BJ (cell line): Measurements from ENCODE around the gene SETD2. TPM values are rescaled to one million over a fixed set of nuclear protein-coding genes. Genes with fewer than 3 reads are reported as not detected.

ENCODE experiments used
- CTCF ChIA-PET: fragments of 350-600 bp; formaldehyde crosslinking; extraction: SDS; loops from one replicate; lab custom pipeline; 2021; ENCODE audit warnings: antibody characterized with exemption, inconsistent platforms; lab: Yijun Ruan, JAX
- POLR2A ChIA-PET: fragments of 300-600 bp; sonication (Branson Sonifier 250); formaldehyde crosslinking; extraction: SDS; loops from one replicate; lab custom pipeline; 2021; ENCODE audit warnings: antibody characterized with exemption; lab: Charles Lee
- DNase-seq: peaks from one replicate; pipeline ENCODE4 v3.0.0-alpha.2; 2011; ENCODE audit warnings: low read depth
- H3K27me3 ChIP-seq: 2 replicates; pipeline ENCODE4 v1.6.0; 2011; ENCODE audit warnings: low read length; ENCODE audit not compliant: control insufficient read depth, insufficient read depth
- H3K36me3 ChIP-seq: 2 replicates; pipeline ENCODE4 v1.5.1; 2011; ENCODE audit warnings: low read length; ENCODE audit not compliant: control insufficient read depth, insufficient read depth
- H3K4me3 ChIP-seq: 2 replicates; pipeline ENCODE4 v1.5.1; 2011; ENCODE audit warnings: low read depth, mild to moderate bottlenecking, control low read depth, low read length
- CTCF ChIP-seq: IDR thresholded peaks from 2 replicates; pipeline ENCODE4 v1.5.1; 2011; ENCODE audit warnings: low read depth, mild to moderate bottlenecking, control low read depth, inconsistent platforms, low read length, moderate library complexity; ENCODE audit not compliant: insufficient read depth
- polyA plus RNA-seq: library from polyadenylated mRNA; depleted of rRNA; stranded (reverse); fragments of >200 nt; gene quantifications from 2 replicates; pipeline ENCODE4 v1.2.3, GENCODE V29; 2011

The SETD2 gene
- polyA plus RNA-seq, 1 experiment, result 12.9 TPM

DNA sequence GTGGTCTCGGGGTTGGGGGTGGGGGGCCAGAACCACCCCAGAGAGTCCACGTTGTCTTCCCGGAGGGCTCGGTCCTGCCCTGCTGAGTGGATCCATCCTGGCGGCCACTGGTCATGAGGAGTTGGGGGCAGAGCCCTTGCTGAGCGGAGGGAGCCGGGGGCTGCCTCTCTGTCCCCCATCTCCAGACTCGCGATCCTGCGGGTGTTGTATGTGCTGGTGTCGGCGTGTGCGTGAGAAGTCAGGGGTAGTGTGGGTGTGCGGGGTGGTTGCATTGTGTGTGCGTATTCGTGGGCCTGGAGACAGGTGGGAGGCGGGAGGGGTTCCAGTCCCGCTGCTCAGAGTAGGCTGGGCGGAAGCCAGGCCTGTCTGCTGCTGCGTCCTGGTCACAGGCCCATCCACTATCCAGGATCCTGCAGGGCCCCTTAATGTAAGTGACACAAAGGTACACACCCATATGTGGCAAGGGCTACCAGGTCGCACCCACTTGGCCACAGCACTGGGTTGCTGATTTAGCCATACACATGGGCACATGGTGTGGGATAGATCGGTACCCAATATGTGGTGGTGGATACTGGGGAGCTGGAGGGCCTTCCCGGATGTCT is 153.7 kb downstream of the SETD2 start:
- Histone ChIP-seq H3K36me3 (peaks cover 8% of the 10 kb centered on the region), H3K27me3 (no peaks in the 10 kb centered on the region), H3K4me3 (peak overlapping the region; percentile 55)
- no peak for DNase-seq
- POLR2A ChIA-PET, result no interaction called here
- CTCF ChIA-PET, result interaction anchor here (1.5 kb wide), 1 partner anchor 101 kb away, joined by 5 read pairs; no protein-coding TSS in a partner anchor
- no peak for TF ChIP-seq CTCF

DNA sequence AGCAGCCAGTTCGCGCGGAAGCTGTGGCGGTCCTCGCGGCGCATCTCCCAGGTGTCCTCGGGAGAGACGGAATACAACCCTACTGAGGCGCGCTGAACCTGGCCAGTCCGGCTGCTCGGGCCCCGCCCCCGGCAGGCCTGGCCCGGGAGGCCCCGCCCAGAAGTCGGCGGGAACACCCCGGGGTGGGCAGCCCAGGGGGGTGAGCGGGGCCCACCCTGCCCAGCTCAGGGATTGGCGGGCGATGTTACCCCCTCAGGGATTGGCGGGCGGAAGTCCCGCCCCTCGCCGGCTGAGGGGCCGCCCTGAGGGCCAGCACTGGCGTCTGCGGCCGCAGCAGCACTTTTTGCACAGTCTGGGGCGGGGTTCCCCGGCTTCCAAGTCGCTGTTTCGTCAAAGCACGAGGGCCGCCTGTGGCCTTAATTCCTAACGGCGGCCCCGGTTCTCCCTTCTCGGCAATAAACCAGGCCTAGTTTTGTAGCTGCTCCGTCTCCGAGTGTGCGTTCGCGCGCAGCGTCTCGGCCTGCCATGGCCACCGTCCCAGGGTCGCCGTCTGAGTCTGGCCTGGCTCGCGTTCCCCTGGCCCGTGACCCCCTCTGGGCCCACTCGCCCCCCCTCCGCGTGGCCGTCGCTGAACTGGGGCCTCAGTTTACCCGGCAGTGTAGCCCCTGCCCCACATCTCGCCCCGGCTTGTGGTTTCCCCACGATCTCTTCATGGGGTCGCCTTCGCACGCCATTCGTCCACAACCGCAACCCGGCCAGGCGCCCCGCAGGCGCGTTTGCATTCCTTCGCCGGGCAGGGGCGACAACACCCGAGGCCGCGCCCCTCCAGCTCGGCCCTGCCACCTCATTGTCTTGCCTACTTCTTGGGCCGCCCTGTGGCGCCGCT is 154.4 kb downstream of the SETD2 start:
- no peak for TF ChIP-seq CTCF
- Histone ChIP-seq H3K36me3 (peaks cover 7% of the 10 kb centered on the region), H3K4me3 (peak overlapping the region; percentile 55), H3K27me3 (no peaks in the 10 kb centered on the region)
- CTCF ChIA-PET, result interaction anchor here (0.6 to 1.5 kb wide), 4 partner anchors 24 to 100 kb away, joined by 3 to 5 read pairs (median 3); no protein-coding TSS in a partner anchor
- DNase-seq, result peak; percentile 65
- POLR2A ChIA-PET, result interaction anchor here (0.6 to 1.3 kb wide), 4 partner anchors 17 to 1078 kb away, joined by 3 to 4 read pairs (median 3); no protein-coding TSS in a partner anchor

DNA sequence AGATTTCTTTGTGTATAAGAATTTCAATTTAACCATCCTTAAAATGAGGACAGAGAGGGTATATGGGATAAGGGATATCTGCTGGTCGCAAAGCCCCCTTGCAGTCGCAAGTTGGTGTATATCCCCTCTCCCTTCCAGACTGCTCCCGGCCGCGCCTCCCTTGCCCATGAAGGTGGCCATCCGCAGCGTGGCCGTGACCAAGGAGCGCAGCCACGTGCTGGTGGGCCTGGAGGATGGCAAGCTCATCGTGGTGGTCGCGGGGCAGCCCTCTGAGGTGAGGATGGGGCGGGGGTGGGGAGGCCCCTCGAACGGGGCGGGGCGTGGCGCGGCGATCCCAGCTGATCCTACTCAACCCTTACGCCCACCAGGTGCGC is 155.1 kb downstream of the SETD2 start:
- CTCF ChIA-PET, result interaction anchor here (0.6 to 1.5 kb wide), 4 partner anchors 24 to 99 kb away, joined by 3 to 5 read pairs (median 3); no protein-coding TSS in a partner anchor
- POLR2A ChIA-PET, result interaction anchor here (0.6 to 1.3 kb wide), 4 partner anchors 16 to 1079 kb away, joined by 3 to 4 read pairs (median 3); no protein-coding TSS in a partner anchor
- Histone ChIP-seq H3K27me3 (no peaks in the 10 kb centered on the region), H3K36me3 (peaks cover 5% of the 10 kb centered on the region), H3K4me3 (peak overlapping the region; percentile 55)
- TF ChIP-seq CTCF, result no peak
- no peak for DNase-seq

DNA sequence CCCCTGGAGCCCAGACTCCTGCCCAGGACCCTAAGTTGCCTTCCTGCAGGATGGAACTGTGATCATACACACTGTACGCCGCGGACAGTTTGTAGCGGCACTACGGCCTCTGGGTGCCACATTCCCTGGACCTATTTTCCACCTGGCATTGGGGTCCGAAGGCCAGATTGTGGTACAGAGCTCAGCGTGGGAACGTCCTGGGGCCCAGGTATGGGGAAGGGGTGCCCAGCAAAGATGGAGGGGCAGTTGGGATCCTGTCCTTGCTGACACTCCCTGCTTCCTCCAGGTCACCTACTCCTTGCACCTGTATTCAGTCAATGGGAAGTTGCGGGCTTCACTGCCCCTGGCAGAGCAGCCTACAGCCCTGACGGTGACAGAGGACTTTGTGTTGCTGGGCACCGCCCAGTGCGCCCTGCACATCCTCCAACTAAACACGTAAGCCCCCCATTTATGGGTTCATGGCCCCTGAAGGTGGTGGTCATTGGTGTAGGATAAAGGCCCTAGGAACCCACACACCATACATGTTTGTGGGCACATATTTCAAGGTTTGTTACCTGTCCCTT is 155.6 kb downstream of the SETD2 start:
- POLR2A ChIA-PET, result interaction anchor here (1.3 kb wide), 1 partner anchor 16 kb away, joined by 3 read pairs; no protein-coding TSS in a partner anchor
- Histone ChIP-seq H3K36me3 (peaks cover 3% of the 10 kb centered on the region), H3K4me3 (no peak overlapping the region), H3K27me3 (no peaks in the 10 kb centered on the region)
- CTCF ChIA-PET, result interaction anchor here (0.6 to 1.5 kb wide), 2 partner anchors 99 to 303 kb away, joined by 3 to 5 read pairs; no protein-coding TSS in a partner anchor
- no peak for TF ChIP-seq CTCF
- DNase-seq, result no peak
